ENCODE data around the gene SLC10A1.

GRCh38 chr14:69811868-69812252 lies 14.8 kb upstream of the SLC10A1 start:
- TF ChIP-seq POLR2A (IDR thresholded peaks at IDR 0.05): no peak
- TF ChIP-seq CTCF (IDR thresholded peaks at IDR 0.05): no peak
